ENCODE data around the gene PHTF1. TPM values are rescaled to one million over a fixed set of nuclear protein-coding genes. Genes with fewer than 3 reads are reported as not detected.

Gene PHTF1
- total RNA-seq, 4 donors from 2014 or later = 11.3 to 23.3 (median 17.9) TPM

- Histone ChIP-seq H3K4me3 (no peak overlapping the region), H3K36me3 (peaks cover 0 to 3% (median 0%) of the 10 kb centered on the region in 3 donors), H3K27ac (no peak overlapping the region), H3K27me3 (no peaks in the 10 kb centered on the region), H3K9me3 (no peaks in the 10 kb centered on the region), H3K4me1 (peaks cover 0 to 53% (median 14%) of the 10 kb centered on the region in 4 donors)
- no peak for DNase-seq (ENCODE audit: low spot score in 2 of 2)
- no peak for TF ChIP-seq POLR2A (IDR thresholded peaks at IDR 0.05)
- no peak for TF ChIP-seq EP300 (IDR thresholded peaks at IDR 0.05)
- no peak for TF ChIP-seq CTCF (IDR thresholded peaks at IDR 0.05)
- WGBS, 2 donors = 78 to 82% methylated on average over 8 of the region's 8 CpGs
These were observed 45.4 kb upstream of the PHTF1 start for GRCh38 chr1:113804421-113805255.

- Histone ChIP-seq H3K4me3 (no peak overlapping the region), H3K9me3 (no peaks in the 10 kb centered on the region), H3K27ac (no peak overlapping the region), H3K36me3 (peaks cover 0 to 7% (median 0%) of the 10 kb centered on the region in 3 donors), H3K4me1 (peaks cover 0 to 56% (median 8%) of the 10 kb centered on the region in 4 donors), H3K27me3 (no peaks in the 10 kb centered on the region)
- no peak for DNase-seq (ENCODE audit: low spot score in 2 of 2)
- TF ChIP-seq CTCF (IDR thresholded peaks at IDR 0.05) (no peak), POLR2A (IDR thresholded peaks at IDR 0.05) (no peak)
- 96 to 97% methylated on average over 3 of the region's 3 CpGs for WGBS, 2 donors
These were observed 43.2 kb upstream of the PHTF1 start for GRCh38 chr1:113802367-113803007.

- Histone ChIP-seq H3K36me3 (peaks cover 0 to 24% (median 0%) of the 10 kb centered on the region in 3 donors), H3K4me1 (peaks cover 0 to 56% (median 8%) of the 10 kb centered on the region in 4 donors), H3K4me3 (no peak overlapping the region), H3K27ac (no peak overlapping the region), H3K27me3 (no peaks in the 10 kb centered on the region), H3K9me3 (no peaks in the 10 kb centered on the region)
- WGBS, 2 donors = 47 to 51% methylated on average over 3 of the region's 3 CpGs
- no peak for TF ChIP-seq EP300 (IDR thresholded peaks at IDR 0.05)
- TF ChIP-seq POLR2A (IDR thresholded peaks at IDR 0.05) = no peak
- no peak for TF ChIP-seq CTCF (IDR thresholded peaks at IDR 0.05)
- DNase-seq (ENCODE audit: low spot score in 2 of 2) = no peak
These were observed 41.2 kb upstream of the PHTF1 start for GRCh38 chr1:113800487-113800886.

GRCh38 chr1:113797472-113797871 is 38.2 kb upstream of the PHTF1 start:
- Histone ChIP-seq H3K27me3 (no peaks in the 10 kb centered on the region), H3K27ac (no peak overlapping the region), H3K4me3 (no peak overlapping the region), H3K9me3 (no peaks in the 10 kb centered on the region), H3K4me1 (peaks cover 0 to 43% (median 6%) of the 10 kb centered on the region in 4 donors), H3K36me3 (peaks cover 0 to 41% (median 0%) of the 10 kb centered on the region in 3 donors)
- 85 to 89% methylated on average over 4 of the region's 4 CpGs for WGBS, 2 donors
- no peak for DNase-seq (ENCODE audit: low spot score in 2 of 2)
- TF ChIP-seq POLR2A (IDR thresholded peaks at IDR 0.05) = no peak
- no peak for TF ChIP-seq CTCF (IDR thresholded peaks at IDR 0.05)
- no peak for TF ChIP-seq EP300 (IDR thresholded peaks at IDR 0.05)
